IMR-90 (cell line): Measurements from ENCODE around the gene UBE2K. TPM values are rescaled to one million over a fixed set of nuclear protein-coding genes. Genes with fewer than 3 reads are reported as not detected.
"Not testable (repeated sequence)": the region's sequence is repeated elsewhere in the genome, so short reads cannot be mapped to it uniquely, and the experiment has no call there.

ENCODE experiments used
- ATAC-seq: fragments of 200-7000 bp; cut with Tn5 transposase; 2 replicates; pipeline ENCODE4 v1.9.1; 2020; ENCODE audit warnings: low read depth, mild to moderate bottlenecking, moderate library complexity
- BruUV-seq: library from RNA; stranded (reverse); fragments of 400-500 nt; replicated peaks from 2 replicates; lab custom pipeline; 2021; lab: Mats Ljungman, UMichigan
- CTCF ChIA-PET: fragments of 300-600 bp; formaldehyde crosslinking; extraction: SDS; loops from one replicate; lab custom pipeline; 2021; ENCODE audit warnings: antibody characterized with exemption; lab: Yijun Ruan, JAX
- POLR2A ChIA-PET: fragments of 300-600 bp; sonication (Branson Sonifier 250); formaldehyde crosslinking; loops from one replicate; lab custom pipeline; 2022; ENCODE audit warnings: antibody characterized with exemption; ENCODE audit not compliant: unreplicated experiment; lab: Charles Lee
- DNase-seq: peaks from one replicate; pipeline ENCODE4 v3.0.0; 2013
- H2AFZ ChIP-seq: replicated peaks from 2 replicates; pipeline ENCODE3; 2013; ENCODE audit warnings: low read length, mild to moderate bottlenecking; ENCODE audit not compliant: poor library complexity
- H2AK5ac ChIP-seq: 2 replicates; pipeline ENCODE4 v1.6.1; 2013; ENCODE audit warnings: low read depth, low read length, inconsistent platforms
- H2AK9ac ChIP-seq: replicated peaks from 2 replicates; pipeline ENCODE3; 2013; ENCODE audit warnings: mild to moderate bottlenecking, low read depth, low read length, moderate library complexity; ENCODE audit not compliant: poor library complexity
- H2BK120ac ChIP-seq: 2 replicates; pipeline ENCODE4 v1.6.1; 2013; ENCODE audit warnings: low read depth, low read length, inconsistent platforms
- H2BK15ac ChIP-seq: 3 replicates; pipeline ENCODE4 v1.6.1; 2013; ENCODE audit warnings: low read depth, low read length, inconsistent platforms
- H2BK20ac ChIP-seq: 2 replicates; pipeline ENCODE4 v1.6.1; 2013; ENCODE audit warnings: low read depth, mild to moderate bottlenecking, inconsistent platforms, low read length, moderate library complexity
- H2BK5ac ChIP-seq: 2 replicates; pipeline ENCODE4 v1.6.1; 2013; ENCODE audit warnings: mild to moderate bottlenecking, low read depth, low read length, inconsistent platforms; ENCODE audit not compliant: poor library complexity, severe bottlenecking
- H3K14ac ChIP-seq: replicated peaks from 2 replicates; pipeline ENCODE4 v1.6.1; 2013; ENCODE audit warnings: low read depth, low read length, inconsistent platforms
- H3K18ac ChIP-seq: 2 replicates; pipeline ENCODE4 v1.6.1; 2013; ENCODE audit warnings: low read depth, low read length, control low read depth
- H3K23ac ChIP-seq: 2 replicates; pipeline ENCODE4 v1.6.1; 2013; ENCODE audit warnings: low read depth, low read length, inconsistent platforms
- H3K27ac ChIP-seq: 2 replicates; pipeline ENCODE4 v1.5.1; 2013; ENCODE audit warnings: mild to moderate bottlenecking, control low read depth, low read length; ENCODE audit not compliant: insufficient read depth
- H3K27me3 ChIP-seq: 2 replicates; pipeline ENCODE4 v1.6.1; 2013; ENCODE audit warnings: low read length; ENCODE audit not compliant: control insufficient read depth, insufficient read depth
- H3K36me3 ChIP-seq: 2 replicates; pipeline ENCODE4 v1.6.1; 2013; ENCODE audit warnings: low read length, mixed read lengths; ENCODE audit not compliant: control insufficient read depth, insufficient read depth
- H3K4ac ChIP-seq: 2 replicates; pipeline ENCODE4 v1.6.1; 2013; ENCODE audit warnings: low read depth, low read length, inconsistent platforms
- H3K4me1 ChIP-seq: 2 replicates; pipeline ENCODE4 v1.6.1; 2013; ENCODE audit warnings: low read length, mixed read lengths; ENCODE audit not compliant: control insufficient read depth, insufficient read depth
- H3K4me2 ChIP-seq: 2 replicates; pipeline ENCODE4 v1.6.1; 2013; ENCODE audit warnings: low read depth, mild to moderate bottlenecking, control low read depth, low read length, moderate library complexity
- H3K4me3 ChIP-seq: 2 replicates; pipeline ENCODE4 v1.5.1; 2013; ENCODE audit warnings: low read depth, mild to moderate bottlenecking, control low read depth, low read length, moderate library complexity; ENCODE audit not compliant: insufficient read depth
- H3K56ac ChIP-seq: 2 replicates; pipeline ENCODE4 v1.6.1; 2013; ENCODE audit warnings: low read length, inconsistent platforms; ENCODE audit not compliant: insufficient read depth; ENCODE audit errors: extremely low read depth
- H3K79me1 ChIP-seq, 2 experiments: 2 replicates each; pipeline ENCODE4 v1.6.1; 2013; ENCODE audit warnings: low read length in 2 of 2, inconsistent platforms in 1 of 2, low read depth in 1 of 2
- H3K9ac ChIP-seq: 2 replicates; pipeline ENCODE4 v1.6.1; 2013; ENCODE audit warnings: low read depth, low read length, control low read depth
- H3K9me1 ChIP-seq: 2 replicates; pipeline ENCODE4 v1.6.1; 2013; ENCODE audit warnings: low read length, inconsistent platforms; ENCODE audit not compliant: insufficient read depth
- H3K9me3 ChIP-seq: 2 replicates; pipeline ENCODE4 v1.6.1; 2013; ENCODE audit warnings: low read length; ENCODE audit not compliant: control insufficient read depth, insufficient read depth
- H4K20me1 ChIP-seq: 2 replicates; pipeline ENCODE4 v1.6.1; 2013; ENCODE audit warnings: low read length, inconsistent platforms; ENCODE audit not compliant: insufficient read depth
- H4K5ac ChIP-seq: 2 replicates; pipeline ENCODE4 v1.6.1; 2013; ENCODE audit warnings: mild to moderate bottlenecking, low read depth, low read length, control low read depth
- H4K8ac ChIP-seq, 2 experiments: 2 replicates each; pipeline ENCODE4 v1.6.1; 2013; ENCODE audit warnings: low read depth in 2 of 2, low read length in 2 of 2, control low read depth in 1 of 2, inconsistent platforms in 1 of 2
- H4K91ac ChIP-seq: 2 replicates; pipeline ENCODE4 v1.6.1; 2013; ENCODE audit warnings: low read depth, low read length, inconsistent platforms; ENCODE audit not compliant: insufficient read depth
- CHD1 ChIP-seq: IDR thresholded peaks from 2 replicates; pipeline ENCODE4 v1.6.1; 2012; ENCODE audit warnings: low read depth, low read length, improper control_type of control experiment
- ELK1 ChIP-seq: fragments of 150-350 bp; IDR thresholded peaks from 2 replicates; pipeline ENCODE4 v1.6.1; 2016; ENCODE audit warnings: low read depth, mild to moderate bottlenecking, low read length, moderate library complexity, borderline replicate concordance
- FOS ChIP-seq: fragments of 150-350 bp; IDR thresholded peaks from 2 replicates; pipeline ENCODE4 v1.6.1; 2016; ENCODE audit warnings: low read depth, low read length
- MXI1 ChIP-seq: IDR thresholded peaks from 2 replicates; pipeline ENCODE4 v1.6.1; 2012; ENCODE audit warnings: low read depth, mild to moderate bottlenecking, low read length, moderate library complexity, borderline replicate concordance
- RFX5 ChIP-seq: IDR thresholded peaks from 2 replicates; pipeline ENCODE4 v1.8.0; 2012; ENCODE audit warnings: low read depth, mild to moderate bottlenecking, low read length, moderate library complexity
- USF2 ChIP-seq: fragments of 150-350 bp; IDR thresholded peaks from 2 replicates; pipeline ENCODE4 v1.6.1; 2017; ENCODE audit warnings: mild to moderate bottlenecking, antibody characterized with exemption, low read length, low read depth
- WGBS, 2 experiments: methylation state at CpG; one replicate each; pipeline versions ENCODE4 v1.1.5 to v1.1.7; 2013; ENCODE audit warnings: missing lambda C conversion rate in 2 of 2; ENCODE audit not compliant: insufficient read length in 1 of 2; ENCODE audit errors: extremely low coverage in 2 of 2; 5-methylcytosine and 5-hydroxymethylcytosine counted together
- dilution Hi-C: fragments of 300-500 bp; cut with HindIII; formaldehyde crosslinking; loops from one replicate; pipeline ENCODE4 v1.14.3; 2018; ENCODE audit warnings: low sequenced_read_pairs; ENCODE audit not compliant: unreplicated experiment
- in situ Hi-C: fragments of 300-500 bp; cut with MboI; formaldehyde crosslinking; loops from 3 replicates; pipeline ENCODE4 v1.14.3; 2019; ENCODE audit warnings: low sequenced_read_pairs, inconsistent platforms, mixed read lengths
- intact Hi-C: fragments of 100-400 bp; cut with micrococcal nuclease; formaldehyde crosslinking; loops from 2 replicates; pipeline ENCODE4 v1.10.0; 2022
- polyA plus RNA-seq, 3 experiments: library from polyadenylated mRNA; depleted of rRNA; stranded (reverse); fragments of >200 nt; gene quantifications; 2 replicates each; pipeline ENCODE4 v1.2.3, GENCODE V29; 2012; ENCODE audit warnings: low replicate concordance in 1 of 3
- total RNA-seq: library from RNA; depleted of rRNA; stranded (reverse); fragments of >200 nt; gene quantifications from 2 replicates; pipeline ENCODE4 v1.2.3, GENCODE V29; 2012

Gene UBE2K
- total and polyA plus RNA-seq, 2 of the 4 experiments (the other 2 are of a cell fraction), result 17.7 to 44.8 TPM

GRCh38 chr4:39732728-39733127, 34.8 kb downstream of the UBE2K start:
- BruUV-seq, result no TSS peak
- no peak overlapping the region for H3K4me2 ChIP-seq
- no peak overlapping the region for H3K4me3 ChIP-seq
- H2AK9ac ChIP-seq, result no peak overlapping the region
- H3K9ac ChIP-seq, result no peak overlapping the region
- no peak overlapping the region for H2BK120ac ChIP-seq
- no peak overlapping the region for H2AK5ac ChIP-seq
- H2BK5ac ChIP-seq, result peak overlapping the region; percentile 69
- POLR2A ChIA-PET, result no interaction called here
- no peaks in the 10 kb centered on the region for H3K36me3 ChIP-seq
- dilution Hi-C loops (no loop called here), intact Hi-C loops (no loop called here), in situ Hi-C loops (no loop called here)
- CTCF ChIA-PET, result interaction anchor here (0.7 to 1.6 kb wide), 2 partner anchors 22 to 135 kb away, joined by 3 to 8 read pairs; no protein-coding TSS in a partner anchor
- peak overlapping the region; percentile 35; the same call in 1 of the 2 replicates for H3K18ac ChIP-seq
- H3K27ac ChIP-seq, result no peak overlapping the region
- H3K79me1 ChIP-seq, result peaks cover 18 to 55% of the 10 kb centered on the region in 2 experiments; a peak in 3 of 4 replicates
- no peak overlapping the region for H4K91ac ChIP-seq
- no CpG with 5 or more reads among the region's 3 CpGs for WGBS, 2 experiments
- TF ChIP-seq FOS (peak; percentile 36; the same call in 1 of the 2 replicates), RFX5 (no peak), MXI1 (peak; percentile 71; the same call in 1 of the 2 replicates), USF2 (no peak), ELK1 (no peak), CHD1 (no peak)
- H3K27me3 ChIP-seq, result no peaks in the 10 kb centered on the region
- peak; percentile 90 for DNase-seq
- ATAC-seq, result peak; percentile 98
- H4K20me1 ChIP-seq, result peaks cover 73% of the 10 kb centered on the region
- H3K56ac ChIP-seq, result no peak overlapping the region
- no peak overlapping the region for H2AFZ ChIP-seq
- H2BK20ac ChIP-seq, result no peak overlapping the region
- H3K23ac ChIP-seq, result no peak overlapping the region
- H4K5ac ChIP-seq, result no peak overlapping the region
- H3K4ac ChIP-seq, result no peak overlapping the region
- H3K4me1 ChIP-seq, result peaks cover 10% of the 10 kb centered on the region
- peaks cover 6% of the 10 kb centered on the region for H3K9me1 ChIP-seq
- H3K9me3 ChIP-seq, result no peaks in the 10 kb centered on the region
- no peak overlapping the region for H3K14ac ChIP-seq
- no peak overlapping the region for H4K8ac ChIP-seq
- H2BK15ac ChIP-seq, result no peak overlapping the region

GRCh38 chr4:39739591-39739990, 41.7 kb downstream of the UBE2K start:
- 100% methylated on average over 3 of the region's 10 CpGs; no CpG with 5 or more reads in 1 of the 2 experiments for WGBS, 2 experiments
- H3K27me3 ChIP-seq, H3K4me2 ChIP-seq, H2BK5ac ChIP-seq, H3K9me3 ChIP-seq, intact Hi-C loops, H3K4me1 ChIP-seq, H3K56ac ChIP-seq, H3K18ac ChIP-seq, DNase-seq, H3K36me3 ChIP-seq, H3K27ac ChIP-seq, H3K23ac ChIP-seq, H4K91ac ChIP-seq, BruUV-seq, H2BK120ac ChIP-seq, H3K4me3 ChIP-seq, H3K4ac ChIP-seq, H3K9me1 ChIP-seq, H3K14ac ChIP-seq, H2BK15ac ChIP-seq, H2AFZ ChIP-seq, CTCF ChIA-PET, H3K9ac ChIP-seq, dilution Hi-C loops, POLR2A ChIA-PET, H2BK20ac ChIP-seq, H4K8ac ChIP-seq, H2AK9ac ChIP-seq, H2AK5ac ChIP-seq, H4K5ac ChIP-seq, ATAC-seq, in situ Hi-C loops: not testable (repeated sequence)
- peaks cover 24 to 41% of the 10 kb centered on the region in 2 experiments for H3K79me1 ChIP-seq
- H4K20me1 ChIP-seq, result peaks cover 26% of the 10 kb centered on the region; the same call in 1 of the 2 replicates
